K562 (cell line): Measurements from ENCODE around the gene VIPR2. TPM values are rescaled to one million over a fixed set of nuclear protein-coding genes. Genes with fewer than 3 reads are reported as not detected.

Source experiments
- ATAC-seq: fragments of 200-7000 bp; cut with Tn5 transposase; 3 replicates; pipeline ENCODE4 v1.9.1; 2020; ENCODE audit warnings: moderate library complexity
- BruUV-seq: library from RNA; stranded (reverse); fragments of 400-500 nt; replicated peaks from 2 replicates; lab custom pipeline; 2021; lab: Mats Ljungman, UMichigan
- CTCF ChIA-PET: fragments of 300-600 bp; formaldehyde crosslinking; extraction: SDS; loops from one replicate; lab custom pipeline; 2021; ENCODE audit warnings: low intra/inter-chr PET ratio; lab: Yijun Ruan, JAX
- POLR2A ChIA-PET: fragments of 300-600, 350-650 bp; sonication (Branson Sonifier 250); formaldehyde crosslinking; extraction: SDS; loops from one replicate; lab custom pipeline; 2021; ENCODE audit warnings: antibody characterized with exemption, inconsistent platforms; lab: Yijun Ruan, JAX
- DNase-seq, 4 experiments: peaks; one replicate each; pipeline versions ENCODE4 v3.0.0 to v3.0.0-alpha.2; 2011 to 2018; ENCODE audit warnings: low spot score in 3 of 4, mixed read lengths in 3 of 4; ENCODE audit errors: extremely low read depth in 1 of 4
- FAIRE-seq: peaks from 2 replicates; lab custom pipeline; 2011; peaks lifted over from hg19 to GRCh38; lab: Jason Lieb, UNC
- H2AFZ ChIP-seq: 2 replicates; pipeline ENCODE4 v1.6.0; 2011; ENCODE audit warnings: low read depth, low read length, control low read depth, inconsistent platforms
- H3K27ac ChIP-seq: fragments of 200-600 bp; 3 replicates; pipeline ENCODE4 v1.8.0; 2011; ENCODE audit warnings: low read depth, mild to moderate bottlenecking, control low read depth, inconsistent platforms, low read length, moderate library complexity, mixed read lengths; ENCODE audit errors: extremely low read depth
- H3K27me3 ChIP-seq, 2 experiments: fragments of 300-600 bp in 1 of 2; 2 replicates in 1 of 2; 3 replicates in 1 of 2; pipeline versions ENCODE4 v1.6.0 to v1.8.0; 2011; ENCODE audit warnings: inconsistent platforms in 2 of 2, low read length in 2 of 2, mild to moderate bottlenecking in 1 of 2, mixed read lengths in 1 of 2, moderate library complexity in 1 of 2; ENCODE audit not compliant: control insufficient read depth in 2 of 2, insufficient read depth in 2 of 2
- H3K36me3 ChIP-seq: fragments of 300-600 bp; 3 replicates; pipeline ENCODE4 v1.8.0; 2011; ENCODE audit warnings: mild to moderate bottlenecking, low read length, inconsistent platforms; ENCODE audit not compliant: control insufficient read depth, insufficient read depth
- H3K4me1 ChIP-seq, 2 experiments: fragments of 200-600 bp in 1 of 2; replicated peaks in 1 of 2; 2 replicates in 1 of 2; 3 replicates in 1 of 2; pipeline versions ENCODE4 v1.5.1 to v1.8.0; 2011; ENCODE audit warnings: inconsistent platforms in 2 of 2, low read length in 2 of 2, mild to moderate bottlenecking in 1 of 2, mixed read lengths in 1 of 2, moderate library complexity in 1 of 2; ENCODE audit not compliant: control insufficient read depth in 2 of 2, insufficient read depth in 2 of 2
- H3K4me2 ChIP-seq: 2 replicates; pipeline ENCODE4 v1.6.1; 2011; ENCODE audit warnings: low read length, control low read depth, inconsistent platforms, mixed read lengths; ENCODE audit not compliant: insufficient read depth
- H3K4me3 ChIP-seq: fragments of 200-600 bp; sonication (generic), shearing (Covaris generic); 2 replicates; pipeline ENCODE4 v1.5.1; 2016; ENCODE audit warnings: control low read depth, inconsistent platforms
- H3K79me2 ChIP-seq: fragments of 200-600 bp; 3 replicates; pipeline ENCODE4 v1.8.0; 2011; ENCODE audit warnings: low read length, inconsistent platforms; ENCODE audit not compliant: control insufficient read depth, insufficient read depth
- H3K9ac ChIP-seq, 2 experiments: 2 replicates each; pipeline versions ENCODE4 v1.6.0 to v1.6.1; 2011; ENCODE audit warnings: low read depth in 2 of 2, low read length in 2 of 2, control low read depth in 1 of 2, inconsistent platforms in 1 of 2, mild to moderate bottlenecking in 1 of 2, mixed read lengths in 1 of 2; ENCODE audit not compliant: insufficient read depth in 1 of 2
- H3K9me1 ChIP-seq: one replicate; pipeline ENCODE4 v1.6.0; 2011; ENCODE audit warnings: inconsistent platforms, mild to moderate bottlenecking, low read length, moderate library complexity; ENCODE audit not compliant: control insufficient read depth, insufficient read depth
- H3K9me3 ChIP-seq: replicated peaks from 2 replicates; pipeline ENCODE4 v1.5.1; 2011; ENCODE audit warnings: low read depth, low read length, inconsistent platforms; ENCODE audit not compliant: control insufficient read depth, insufficient read depth
- H4K20me1 ChIP-seq: replicated peaks from 2 replicates; pipeline ENCODE4 v1.6.1; 2011; ENCODE audit warnings: low read length, inconsistent platforms, mixed read lengths; ENCODE audit not compliant: control insufficient read depth, insufficient read depth
- C11orf30 ChIP-seq: fragments of 450-650 bp; IDR thresholded peaks from 2 replicates; pipeline ENCODE4 v1.6.1; 2016; ENCODE audit warnings: low read depth, mild to moderate bottlenecking
- KAT2B ChIP-seq: IDR thresholded peaks from one replicate; pipeline ENCODE4 v1.6.1; 2012; ENCODE audit warnings: low read depth, mild to moderate bottlenecking, control low read depth, inconsistent platforms, low read length, moderate library complexity
- SLC30A9 ChIP-seq: fragments of 250-450 bp; sonication (Bioruptor Pico); IDR thresholded peaks from 2 replicates; pipeline ENCODE4 v1.8.0; 2022; ENCODE audit warnings: mild to moderate bottlenecking, moderate library complexity
- SRF ChIP-seq, 2 experiments: fragments of 250-450, 450-650 bp in 1 of 2; sonication (Bioruptor Pico) in 1 of 2; sonication (generic) in 1 of 2; formaldehyde crosslinking; IDR thresholded peaks; 2 replicates each; pipeline versions ENCODE4 v1.5.0 to v1.5.1; 2020 to 2022; ENCODE audit warnings: mild to moderate bottlenecking in 1 of 2, missing genetic modification reagents in 1 of 2
- WGBS: fragments of 100-300 bp; shearing (Covaris generic); methylation state at CpG from one replicate; pipeline ENCODE4 v1.1.6; 2016; ENCODE audit warnings: low coverage, mixed read lengths; ENCODE audit not compliant: insufficient coverage; ENCODE audit errors: missing lambda C conversion rate; 5-methylcytosine and 5-hydroxymethylcytosine counted together
- in situ Hi-C: fragments of 300-500 bp; cut with MboI; formaldehyde crosslinking; loops from 4 replicates; pipeline ENCODE4 v1.15.0; 2018; ENCODE audit warnings: inconsistent platforms, mixed read lengths
- intact Hi-C: fragments of 100-400 bp; cut with micrococcal nuclease; formaldehyde crosslinking; loops from 2 replicates; pipeline ENCODE4 v1.14.2; 2022
- polyA plus RNA-seq, 8 experiments: library from polyadenylated mRNA; depleted of rRNA in 4 of 8; stranded (reverse) in 5 of 8; unstranded in 3 of 8; fragments of >200 nt; fragmentation: Nextera tagmentation in 2 of 8; fragmentation: Illumina TruSeq in 1 of 8; extraction: Ambion mirVana in 2 of 8; extraction: Trizol in 1 of 8; gene quantifications; 2 replicates each; pipeline versions ENCODE4 v1.2.1 to v1.2.3, GENCODE V29; 2011 to 2014; ENCODE audit warnings: inconsistent platforms in 1 of 8, missing spikeins in 1 of 8
- total RNA-seq, 7 experiments: library from RNA; depleted of rRNA in 6 of 7; stranded (reverse); fragments of >200 nt in 6 of 7; fragmentation: Illumina TruSeq in 2 of 7; extraction: Trizol in 2 of 7; gene quantifications; 2 replicates each; pipeline versions ENCODE4 v1.2.1 to v1.2.3, GENCODE V29; 2011 to 2021; ENCODE audit warnings: low replicate concordance in 1 of 7

The VIPR2 gene
- total and polyA plus RNA-seq, 9 of the 15 experiments (the other 6 are each of a cell fraction or from before 2014, with no cell fraction given) = 0.04 TPM; not detected in 8

DNA sequence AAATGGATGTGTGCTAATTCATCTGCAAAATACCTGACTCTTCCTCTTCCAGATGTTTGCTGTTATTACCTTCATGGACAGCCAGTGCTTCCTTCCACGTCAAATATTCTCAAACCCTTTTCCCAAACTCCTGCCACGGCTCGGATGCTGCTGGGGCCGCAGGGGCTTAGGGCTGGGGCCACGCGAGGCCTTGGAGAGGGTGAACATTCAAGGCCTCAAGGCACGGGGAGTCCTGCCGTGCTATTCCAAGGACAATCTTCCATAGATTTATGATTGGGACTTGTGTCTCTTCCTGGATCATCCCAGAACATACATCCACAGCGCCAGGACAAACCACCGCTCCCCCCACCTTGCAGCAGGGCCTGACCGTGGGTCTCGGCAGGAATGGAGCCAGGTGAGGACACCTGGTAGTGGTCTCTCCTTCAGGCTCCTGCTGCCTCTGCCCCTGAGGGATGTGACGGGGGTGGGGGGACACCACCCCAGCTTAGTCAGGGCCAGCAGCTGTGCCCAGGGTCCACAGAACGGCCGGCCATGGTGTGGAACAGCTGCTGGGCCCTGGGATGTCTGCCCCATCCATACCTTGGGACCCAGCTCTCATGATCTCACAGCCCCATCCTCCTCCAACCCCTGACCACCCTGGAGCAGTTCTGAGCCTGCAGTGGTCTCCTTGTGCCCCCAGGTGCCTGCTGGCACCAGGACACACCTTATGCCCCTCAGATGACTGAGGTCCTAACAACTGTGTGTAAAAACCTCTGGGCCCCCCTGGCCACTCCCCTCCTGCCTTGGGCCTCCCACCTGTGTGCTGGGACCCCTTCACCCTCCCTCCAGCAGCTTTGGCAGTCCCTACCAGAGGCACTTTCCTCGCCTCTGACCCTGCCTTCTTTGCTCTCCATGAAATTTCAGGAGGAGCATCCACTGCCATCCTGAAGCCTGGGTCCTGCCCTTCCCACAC lies 16.7 kb downstream of the VIPR2 start (continued):
- TF ChIP-seq KAT2B (no peak), SRF (CRISPR knock-in tag; IDR thresholded peaks at IDR 0.05) (no peak)

GRCh38 chr7:159126311-159127260 lies 18.1 kb downstream of the VIPR2 start:
- in situ Hi-C loops = no loop called here
- WGBS = under 1% methylated on average over 21 of the region's 21 CpGs
- TF ChIP-seq SLC30A9 (CRISPR knock-in tag) = no peak
- peak; percentile 4; the same call in 1 of the 2 replicates for TF ChIP-seq C11orf30

More at GRCh38 chr7:159126311-159127260, 18.1 kb downstream of the VIPR2 start:
- no peaks in the 10 kb centered on the region for H3K79me2 ChIP-seq
- no peaks in the 10 kb centered on the region for H3K9me3 ChIP-seq
- no peaks in the 10 kb centered on the region for H3K4me1 ChIP-seq
- BruUV-seq = no TSS peak
- intact Hi-C loops = no loop called here
- H3K9ac ChIP-seq = no peak overlapping the region
- peaks cover 26 to 55% of the 10 kb centered on the region in 2 experiments; a peak in 4 of 5 replicates for H3K27me3 ChIP-seq
- no peak overlapping the region for H2AFZ ChIP-seq
- no peaks in the 10 kb centered on the region for H3K36me3 ChIP-seq
- POLR2A ChIA-PET = no interaction called here
- FAIRE-seq (no peak), DNase-seq (no peak), ATAC-seq (peak; percentile 49)
- H3K9me1 ChIP-seq = no peaks in the 10 kb centered on the region
- CTCF ChIA-PET = no interaction called here
- no peak overlapping the region for H3K27ac ChIP-seq
- H4K20me1 ChIP-seq = no peaks in the 10 kb centered on the region; the same call in 1 of the 2 replicates
- H3K4me3 ChIP-seq = no peak overlapping the region
- no peak overlapping the region for H3K4me2 ChIP-seq
